Limb (tissue), 2 donors: Measurements from ENCODE around the gene TREM1.
"Not testable (repeated sequence)": the region's sequence is repeated elsewhere in the genome, so short reads cannot be mapped to it uniquely, and the experiment has no call there.

ENCODE experiments used
- DNase-seq, 2 donors: peaks; one replicate each; pipeline ENCODE4 v3.0.0-alpha.2; 2016; ENCODE audit errors: extremely low spot score in 2 of 2

The TREM1 gene

DNA sequence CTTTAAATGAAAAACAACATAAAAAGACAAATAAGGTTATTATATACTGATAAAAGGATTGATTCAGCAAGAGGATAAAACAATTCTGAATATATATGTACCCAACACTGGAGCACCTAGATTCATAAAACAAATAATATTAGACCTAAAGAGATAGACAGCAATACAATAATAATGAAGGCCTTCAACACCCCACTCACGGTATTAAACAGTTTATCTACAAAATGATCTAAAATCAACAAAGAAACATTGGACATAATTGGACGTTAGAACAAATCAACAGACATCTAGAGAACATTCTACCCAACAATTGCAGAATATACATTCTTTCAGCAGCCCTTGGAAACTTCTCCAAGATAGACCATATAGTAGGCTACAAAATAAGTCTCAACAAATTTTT is 24.1 kb downstream of the TREM1 start:
- DNase-seq: no peak

DNA sequence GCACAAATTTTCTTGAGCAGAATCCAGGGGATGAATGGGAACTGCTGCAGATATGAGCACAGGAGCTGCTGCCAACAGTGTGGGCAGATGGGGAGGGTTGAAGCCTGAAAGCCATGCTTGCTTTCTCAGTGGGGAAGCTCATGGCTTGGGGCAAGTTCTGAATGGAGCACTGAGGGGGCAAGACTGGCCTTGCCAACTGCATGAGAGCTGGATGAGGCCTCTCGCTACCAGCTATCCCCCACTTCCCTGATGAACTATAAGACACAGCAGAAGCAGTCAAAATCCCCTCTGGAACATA is 28.3 kb downstream of the TREM1 start:
- DNase-seq: no peak

DNA sequence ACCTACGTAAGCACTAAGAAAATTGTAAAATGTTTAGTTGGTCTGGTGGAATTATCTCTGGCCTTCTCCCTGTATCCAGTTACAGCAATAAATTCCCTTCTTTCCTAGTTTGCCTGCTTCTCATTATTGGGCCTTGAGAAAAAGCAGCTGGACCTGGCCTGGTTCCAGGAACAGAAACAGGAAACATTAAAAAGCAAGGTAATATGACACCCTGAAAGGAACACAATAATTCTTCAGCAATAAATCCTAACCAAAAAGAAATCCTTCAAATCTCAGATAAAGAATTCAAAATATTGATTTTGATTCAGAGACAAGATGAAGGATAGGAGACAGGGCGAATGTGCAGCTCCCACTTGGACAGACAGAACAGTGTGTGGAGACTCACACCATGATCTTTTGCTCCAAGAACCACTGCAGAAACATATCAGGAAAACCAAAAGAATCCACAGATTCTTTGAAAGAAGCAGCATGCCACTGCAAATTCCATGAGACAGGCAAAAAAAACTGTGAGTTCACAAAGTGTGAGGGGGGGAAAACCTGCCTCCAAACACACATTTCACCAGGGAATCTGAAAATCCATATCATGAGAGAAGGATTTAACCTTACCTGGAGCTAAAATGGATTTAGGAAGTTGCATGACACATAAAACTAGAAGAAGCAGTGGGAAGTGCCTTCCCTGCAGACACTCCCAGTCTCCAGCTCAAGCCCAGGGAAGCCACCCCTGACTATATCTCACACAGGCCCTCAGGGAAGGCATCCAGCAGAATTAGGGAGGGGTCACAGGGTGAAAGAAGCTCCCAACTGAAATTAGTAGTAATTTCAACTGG is 28.9 kb downstream of the TREM1 start:
- DNase-seq: peak; percentile 67 to 80

DNA sequence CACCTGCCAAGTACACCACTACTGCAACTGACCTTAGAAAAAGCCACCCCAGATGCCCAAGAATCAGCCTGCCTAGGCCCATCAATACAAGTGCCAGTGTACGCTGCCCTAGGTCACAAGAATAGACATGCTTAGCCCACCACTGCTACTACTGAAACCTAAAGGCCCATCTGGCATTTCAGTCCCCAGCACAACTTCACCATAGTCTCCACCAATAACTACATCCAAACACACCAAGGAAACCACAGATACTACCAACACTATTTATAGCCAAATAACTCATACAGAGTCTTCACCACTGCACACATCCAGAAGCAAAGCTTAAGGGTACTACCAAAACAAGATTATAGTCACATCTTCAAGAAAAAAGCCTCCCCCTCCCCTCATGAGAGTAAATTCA is 30.1 kb downstream of the TREM1 start:
- DNase-seq: no peak

DNA sequence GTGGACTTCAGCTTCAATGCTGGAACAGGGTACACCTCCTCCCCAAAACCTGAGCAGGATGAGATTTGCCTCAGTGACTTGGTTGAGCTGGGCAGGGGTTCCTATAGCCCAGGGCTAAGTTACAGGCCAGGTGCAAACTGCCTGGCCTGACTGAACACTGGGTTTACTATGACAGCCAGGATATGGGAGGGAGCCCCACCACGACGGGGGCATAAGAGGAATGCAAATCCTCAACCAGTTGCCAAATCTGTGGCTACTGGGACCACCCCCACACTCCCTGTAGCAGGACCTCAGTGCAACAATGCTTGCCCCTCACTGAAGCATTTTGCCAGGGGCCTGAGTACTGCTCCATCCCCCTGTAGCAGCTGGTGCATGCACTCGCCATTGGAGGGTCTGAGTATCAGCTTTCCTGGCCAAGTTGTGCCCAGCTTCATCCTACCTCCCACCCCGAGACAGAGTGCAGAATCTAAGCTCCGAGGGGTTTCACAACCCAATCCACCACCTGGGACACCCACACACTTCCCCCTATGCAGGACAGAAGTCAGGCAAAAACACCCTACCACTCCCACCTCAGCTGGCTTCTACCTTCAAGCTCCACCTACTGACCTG is 30.7 kb downstream of the TREM1 start:
- no peak for DNase-seq

DNA sequence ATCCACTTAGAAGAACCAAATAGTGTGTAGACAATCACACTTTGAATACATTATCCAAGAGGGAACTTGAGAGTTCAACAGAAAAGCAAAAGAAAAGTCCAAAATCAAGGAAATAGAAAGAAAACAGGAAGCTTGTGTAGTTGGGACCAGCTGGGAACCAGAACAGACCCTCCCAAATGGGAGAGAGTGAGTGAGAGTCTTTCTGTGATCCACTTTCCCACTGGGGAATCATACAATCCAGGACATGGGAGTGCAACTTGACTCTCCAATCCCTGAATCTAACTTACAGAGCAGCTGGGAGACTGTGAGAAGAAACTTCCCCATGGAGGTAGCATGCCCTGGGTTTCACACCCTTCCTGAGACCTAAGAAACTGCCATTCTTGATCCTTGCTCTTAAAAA is 31.4 kb downstream of the TREM1 start:
- DNase-seq: no peak

DNA sequence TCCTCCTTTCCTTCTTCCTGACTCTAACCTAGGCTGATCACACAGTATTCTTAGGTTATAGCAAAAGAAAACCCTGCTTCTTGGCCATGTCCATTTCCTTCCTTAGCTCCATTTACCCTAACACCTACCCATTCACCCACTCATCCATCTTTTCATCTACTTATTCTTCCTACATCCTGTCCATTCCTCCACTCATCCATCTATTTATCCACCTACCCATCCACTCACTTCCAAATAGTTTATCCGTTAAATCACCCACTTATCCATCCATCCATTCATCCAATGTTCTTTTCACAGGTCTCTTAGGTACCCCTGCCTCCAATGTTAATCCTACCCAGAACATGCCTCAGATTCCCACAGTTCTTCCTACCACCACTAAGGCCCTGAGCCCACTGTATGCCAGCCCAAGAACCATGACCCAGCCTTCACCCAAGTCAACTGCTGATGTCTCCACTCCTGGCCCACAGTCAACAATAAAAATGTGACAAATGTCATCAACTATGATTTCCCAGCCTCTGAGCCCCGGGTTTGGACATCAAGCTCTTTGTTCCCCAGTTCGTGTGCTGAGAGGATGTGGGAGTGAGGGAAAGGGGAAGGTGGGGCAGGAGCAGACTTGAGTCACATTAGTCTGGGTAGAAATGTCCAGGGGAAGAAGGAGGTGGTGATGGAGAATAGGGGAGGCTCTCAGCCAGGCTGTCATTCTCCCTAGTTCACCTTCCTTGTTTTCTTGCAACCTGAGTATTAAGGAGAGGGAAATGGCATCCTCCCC is 33.9 kb downstream of the TREM1 start:
- no peak for DNase-seq

DNA sequence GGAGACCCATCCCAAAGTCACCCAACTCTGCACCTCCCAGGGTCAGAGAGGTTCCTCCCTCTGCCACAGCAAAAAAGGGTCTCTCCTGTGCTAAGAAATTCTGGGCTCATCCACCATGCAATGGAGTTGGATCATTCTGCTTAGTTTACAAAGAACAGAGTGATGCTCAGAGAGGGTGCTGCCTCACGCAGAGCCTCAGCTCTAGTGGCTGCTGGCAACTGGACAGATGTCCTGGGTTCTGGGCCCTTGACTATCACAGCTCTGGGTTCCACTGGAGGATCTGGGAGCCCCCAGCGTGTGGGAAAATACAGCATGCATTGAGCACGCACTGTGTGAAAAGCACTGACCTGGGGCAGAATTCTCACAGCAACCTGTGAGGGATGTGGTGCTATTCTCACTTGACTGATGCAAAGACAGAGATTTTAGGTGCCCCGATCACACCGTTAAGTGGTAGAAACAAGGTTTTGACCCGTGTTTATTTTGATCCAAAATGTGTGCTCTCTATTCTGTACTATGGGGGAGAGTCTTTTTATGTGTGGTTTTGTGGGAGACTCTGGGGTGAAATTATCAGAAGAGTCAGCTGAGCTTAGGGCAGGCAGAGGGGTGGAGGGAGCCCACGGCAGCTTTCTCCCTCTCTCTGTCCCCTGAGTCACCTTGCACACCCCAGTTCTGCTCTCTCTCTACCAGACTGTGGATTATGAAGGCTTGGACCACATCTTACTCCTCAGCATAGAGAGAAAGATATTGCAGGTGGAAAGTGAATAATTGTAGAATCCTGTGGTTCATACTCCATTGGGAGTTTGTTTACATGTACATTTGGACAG is 38.4 kb downstream of the TREM1 start:
- no peak for DNase-seq

DNA sequence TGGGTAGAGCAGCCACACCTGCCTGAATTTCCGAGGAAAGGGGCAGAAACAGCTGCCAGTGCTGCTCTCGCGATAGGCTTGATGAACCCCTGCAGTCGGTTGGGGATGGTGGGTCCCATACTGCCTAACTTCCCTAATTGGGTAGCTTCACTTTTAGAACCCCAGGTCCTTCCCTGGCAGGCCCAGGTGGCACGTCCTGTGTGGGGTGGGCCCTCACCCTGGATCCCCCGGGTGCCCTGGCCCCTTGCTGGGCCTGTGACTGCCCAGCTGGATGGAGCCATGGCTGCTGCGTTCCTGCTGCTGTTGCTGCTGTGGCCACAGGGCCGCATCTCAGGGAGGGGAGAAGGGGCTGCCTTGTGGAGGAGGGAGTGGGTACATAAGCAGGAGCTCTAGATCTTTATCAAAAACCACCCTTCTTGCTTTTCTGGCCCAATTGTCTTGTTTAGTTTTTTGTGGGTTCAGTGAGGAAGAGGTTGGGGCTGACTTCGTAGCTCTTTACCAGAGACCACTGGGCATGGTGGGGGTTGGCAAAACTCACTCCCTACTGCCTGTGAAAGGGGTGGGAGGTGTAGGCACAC is 39.1 kb downstream of the TREM1 start:
- no peak for DNase-seq

DNA sequence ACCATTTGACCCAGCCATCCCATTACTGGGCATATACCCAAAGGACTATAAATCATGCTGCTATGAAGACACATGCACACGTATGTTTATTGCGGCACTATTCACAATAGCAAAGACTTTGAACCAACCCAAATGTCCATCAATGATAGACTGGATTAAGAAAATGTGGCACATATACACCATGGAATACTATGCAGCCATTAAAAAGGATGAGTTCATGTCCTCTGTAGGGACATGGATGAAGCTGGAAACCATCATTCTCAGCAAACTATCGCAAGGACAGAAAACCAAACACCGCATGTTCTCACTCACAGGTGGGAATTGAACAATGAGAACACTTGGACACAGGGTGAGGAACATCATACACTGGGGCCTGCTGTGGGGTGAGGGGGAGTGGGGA is 40.0 kb downstream of the TREM1 start:
- not testable (repeated sequence) for DNase-seq

DNA sequence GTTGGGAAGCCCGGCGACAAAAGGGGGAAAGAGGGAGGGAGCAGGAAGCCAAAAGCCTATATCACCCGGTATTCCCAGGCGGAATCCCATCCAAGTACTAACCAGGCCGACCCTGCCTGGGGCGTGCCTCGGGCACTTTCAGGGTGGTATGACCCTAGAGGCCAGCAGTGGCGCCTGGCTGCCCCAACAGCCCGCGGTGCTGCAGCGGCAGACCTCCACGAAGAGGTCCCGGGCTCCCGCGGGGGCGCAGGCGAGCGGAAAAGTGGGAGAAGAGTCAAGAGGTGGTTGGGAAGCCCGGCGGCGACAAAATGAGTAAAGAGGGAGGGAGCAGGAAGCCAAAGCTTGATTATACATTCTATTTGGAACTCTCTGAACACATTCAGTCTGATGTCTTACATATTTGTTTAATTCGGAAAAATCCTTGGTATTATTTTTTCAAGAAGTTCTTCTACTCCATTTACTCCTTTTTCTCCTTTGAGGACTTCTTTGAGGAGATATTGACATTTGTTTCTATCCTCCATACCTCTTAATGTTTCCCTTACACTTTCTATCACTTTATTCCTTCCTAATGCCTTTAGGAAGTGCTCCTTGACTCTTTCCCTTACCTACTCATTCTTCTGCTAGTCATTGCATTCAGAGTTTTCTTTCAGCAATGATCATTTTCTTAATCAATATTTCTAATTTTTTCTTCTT is 46.9 kb downstream of the TREM1 start:
- no peak for DNase-seq

DNA sequence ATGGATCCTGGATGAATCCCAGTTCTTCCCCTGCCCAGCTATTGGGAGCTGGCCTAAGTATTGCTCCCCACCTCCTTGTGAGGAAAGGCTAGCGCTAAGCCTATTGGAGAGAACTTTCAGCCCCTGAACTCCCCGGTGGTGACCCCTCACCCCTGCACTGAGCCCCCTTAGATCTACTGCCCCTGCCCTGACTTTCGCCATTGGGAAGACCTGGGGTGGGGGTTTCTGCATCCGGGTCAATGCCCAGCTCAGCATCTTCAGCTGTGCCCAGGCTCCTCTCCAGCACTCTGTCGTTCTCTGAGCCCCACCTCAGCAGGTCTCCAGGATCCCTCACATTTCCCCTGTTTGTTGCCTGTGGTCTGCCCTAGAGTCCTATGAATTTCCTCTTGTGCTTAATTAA is 49.4 kb downstream of the TREM1 start:
- no peak for DNase-seq

DNA sequence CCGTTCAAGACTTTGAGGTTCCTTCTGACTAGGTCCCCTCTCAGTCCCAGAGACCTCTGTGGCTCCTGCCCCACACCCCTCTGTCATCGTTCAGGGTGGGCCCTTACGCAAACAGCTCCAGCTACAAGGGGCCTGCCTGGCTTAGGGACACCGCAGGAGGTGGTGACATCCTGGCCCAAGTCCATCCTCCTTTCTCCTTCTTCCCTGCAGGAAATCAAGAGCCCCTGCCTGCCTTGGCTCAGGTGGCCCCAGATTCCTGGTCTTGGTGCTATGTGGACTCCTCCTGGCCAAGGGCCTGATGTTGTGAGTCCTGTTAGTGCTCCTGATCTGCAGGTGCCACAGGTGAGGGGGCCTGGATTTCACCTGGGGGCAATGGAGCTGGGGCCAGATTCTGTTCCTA is 50.2 kb downstream of the TREM1 start:
- no peak for DNase-seq

DNA sequence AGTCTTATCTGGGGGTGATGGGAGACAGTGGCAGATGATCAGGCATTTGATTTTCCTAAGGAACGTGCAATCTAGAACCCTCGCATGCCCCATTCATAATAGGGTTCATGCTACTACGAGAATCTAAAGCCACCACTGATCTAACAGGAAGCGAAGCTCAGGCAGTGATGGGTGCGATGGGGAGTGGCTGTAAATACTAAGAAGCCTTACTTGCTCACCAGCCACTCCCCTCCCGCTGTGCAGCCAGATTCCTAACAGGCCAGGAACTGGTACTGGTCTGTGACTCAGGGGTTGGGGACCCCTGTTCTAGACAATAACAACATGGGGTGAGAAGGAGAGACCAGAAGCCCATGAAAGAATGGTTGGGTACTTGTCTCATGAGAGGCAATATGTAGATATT is 53.8 kb downstream of the TREM1 start:
- DNase-seq: no peak

DNA sequence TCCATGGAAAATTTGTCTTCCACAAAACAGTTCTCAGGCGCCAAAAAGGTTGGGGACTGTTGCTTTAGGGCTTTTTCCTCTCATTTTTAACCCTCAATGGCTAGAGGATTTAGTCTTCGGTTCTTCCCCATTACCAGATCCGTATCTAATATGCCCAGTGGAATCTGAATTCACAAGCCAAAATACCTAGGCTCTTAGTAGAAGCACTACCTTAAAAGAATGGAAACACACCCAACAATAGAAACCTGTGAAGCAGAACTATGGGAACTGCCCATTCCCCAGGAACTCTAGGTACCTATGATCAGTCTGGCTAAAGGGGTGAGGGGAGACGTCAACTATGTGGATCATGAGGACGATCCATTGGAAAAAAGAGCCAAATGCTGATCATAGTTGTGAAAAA is 55.2 kb downstream of the TREM1 start:
- no peak for DNase-seq

DNA sequence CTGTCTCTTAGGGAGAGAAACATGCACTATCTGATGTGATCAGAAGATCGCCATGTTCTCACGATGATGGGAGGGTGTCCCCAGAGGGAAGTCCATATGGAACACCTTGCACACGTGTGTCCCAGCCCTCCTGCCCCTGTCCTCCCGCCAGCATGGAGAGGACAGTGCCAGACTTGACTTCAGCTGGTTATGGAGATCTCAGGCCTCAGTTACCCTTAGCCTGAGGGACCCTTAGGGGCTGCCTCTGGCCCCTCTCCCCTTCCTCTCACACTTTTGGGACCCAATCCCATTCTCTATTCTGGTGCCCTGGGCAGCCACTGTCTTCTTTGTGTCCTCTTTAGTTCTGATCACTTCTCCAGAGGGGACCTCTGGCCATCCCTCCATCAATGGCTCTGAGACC is 56.8 kb downstream of the TREM1 start:
- DNase-seq: no peak

DNA sequence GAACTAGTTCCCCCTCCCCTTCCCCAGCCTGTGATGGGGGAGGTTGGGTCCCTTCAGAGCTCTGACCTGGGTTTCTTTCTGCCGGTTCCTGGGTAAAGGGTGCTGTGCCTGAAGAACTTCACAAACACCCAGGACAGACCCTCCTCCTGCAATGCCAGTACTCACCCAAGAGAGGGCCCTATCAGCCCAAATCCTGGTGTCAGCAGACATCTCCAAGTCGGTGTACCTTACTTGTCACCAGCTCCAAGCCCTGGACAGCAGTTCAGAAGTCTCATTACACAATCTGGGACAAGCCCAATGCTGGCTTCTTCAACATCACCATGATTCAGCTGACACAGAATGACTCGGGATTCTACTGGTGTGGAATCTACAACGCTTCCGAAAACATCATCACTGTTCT is 57.9 kb downstream of the TREM1 start:
- no peak for DNase-seq

DNA sequence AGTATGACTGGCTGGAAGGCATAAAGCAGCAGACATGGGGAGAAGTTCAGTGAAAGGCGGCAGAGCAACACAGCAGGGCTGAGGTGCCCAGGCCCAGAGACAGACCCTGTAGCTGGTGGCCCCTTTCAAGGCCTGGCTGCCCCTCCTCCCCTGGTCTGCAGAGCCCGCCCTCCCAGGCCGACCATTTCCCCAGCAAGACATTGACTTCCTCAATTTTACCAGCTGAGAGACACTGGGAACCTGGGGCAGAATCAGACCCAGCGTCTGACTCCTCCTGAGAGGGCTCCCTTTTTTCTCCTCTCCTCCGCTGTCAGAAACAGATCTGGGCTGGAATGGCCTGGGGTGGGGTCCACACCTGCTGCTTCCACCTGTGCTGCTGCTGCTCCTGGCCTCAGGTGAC is 58.4 kb downstream of the TREM1 start, which contains the start of gene TREML4:
TSS of gene TREML4 (plus strand) at position 254 of the 400 bp plus-strand sequence. CDS start at position 333, 79 bp downstream.
- no peak for DNase-seq

DNA sequence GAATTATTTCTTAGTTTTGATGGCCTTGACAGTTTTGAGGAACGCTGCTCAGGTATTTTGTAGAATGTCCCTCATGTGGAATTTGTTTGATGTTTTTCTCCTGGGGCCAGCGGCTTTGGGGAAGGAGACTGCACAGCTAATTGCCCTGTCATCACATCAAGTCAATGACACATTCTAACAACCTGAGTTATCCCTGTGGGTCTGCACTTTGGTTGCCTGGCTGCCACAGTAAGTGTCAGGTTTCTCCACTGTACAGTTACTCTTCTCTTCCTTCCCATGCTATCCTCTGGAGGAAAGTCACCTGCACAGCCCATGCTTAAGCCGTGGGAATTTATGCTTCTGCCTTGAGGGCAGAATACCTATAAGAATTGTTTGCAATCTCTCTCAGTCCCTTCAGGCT is 59.7 kb downstream of the TREM1 start:
- DNase-seq: no peak

DNA sequence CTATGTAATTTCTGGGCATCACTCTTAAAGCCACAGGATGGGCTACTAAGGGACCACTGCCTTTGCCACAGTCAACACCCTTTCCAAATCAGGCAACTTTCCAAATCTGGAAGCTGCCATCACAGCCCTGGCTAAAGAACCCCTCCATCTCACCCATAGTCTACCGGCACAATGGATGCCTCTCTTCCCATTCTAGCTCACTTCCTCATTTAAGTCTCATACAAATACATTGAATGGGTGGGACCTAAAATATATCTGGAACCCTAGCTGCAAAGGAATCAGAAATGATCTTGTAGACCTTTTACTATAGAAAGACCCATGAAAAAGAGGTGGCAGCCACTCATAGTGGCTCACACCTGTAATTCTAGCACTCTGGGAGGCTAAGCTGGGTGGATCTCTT is 61.7 kb downstream of the TREM1 start:
- DNase-seq: no peak
